ENCODE results near the gene GLRX5. TPM values are rescaled to one million over a fixed set of nuclear protein-coding genes. Genes with fewer than 3 reads are reported as not detected.

Gene GLRX5
- total RNA-seq, 1 experiment from 2014 or later = 62.2 TPM

DNA sequence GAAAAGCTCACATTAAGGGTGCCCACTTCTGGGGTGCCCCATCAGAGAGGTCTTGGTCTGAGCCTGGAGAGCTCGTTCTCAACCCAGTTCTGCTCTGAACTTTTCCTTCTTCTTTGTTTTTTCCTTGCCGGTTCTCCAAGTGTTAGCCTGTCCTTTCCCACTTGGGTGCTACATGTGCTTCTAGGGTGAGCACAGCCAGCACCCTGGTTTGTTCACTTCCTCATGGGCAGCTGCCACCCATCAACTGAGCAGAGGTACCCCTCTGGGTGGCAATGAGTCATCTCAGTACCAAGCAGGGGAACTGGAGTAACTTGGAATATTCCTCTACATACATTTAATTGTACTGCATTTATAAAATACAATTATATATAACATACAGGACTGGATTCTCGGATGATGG is 14.5 kb upstream of the GLRX5 start:
- Histone ChIP-seq H3K23ac (ENCODE audit: insufficient read length, low read depth, low read length) (no peak overlapping the region), H2BK20ac (ENCODE audit: low read depth, low read length, poor library complexity, severe bottlenecking) (no peak overlapping the region), H3K79me1 (ENCODE audit: insufficient read depth, low read depth, low read length, poor library complexity, severe bottlenecking) (no peaks in the 10 kb centered on the region), H2BK5ac (ENCODE audit: insufficient read length, low read length) (no peak overlapping the region), H3K79me2 (ENCODE audit: insufficient read depth, low read length) (no peaks in the 10 kb centered on the region), H4K5ac (ENCODE audit: insufficient read length, low read depth, low read length) (no peak overlapping the region), H2BK15ac (ENCODE audit: low read depth, low read length) (no peak overlapping the region), H3K4ac (ENCODE audit: low read depth, low read length) (no peak overlapping the region), H3K4me2 (ENCODE audit: insufficient read depth, insufficient read length, low read length) (no peak overlapping the region), H4K91ac (ENCODE audit: insufficient read length, low read depth, low read length) (no peak overlapping the region), H3K14ac (ENCODE audit: insufficient read depth, low read length) (no peak overlapping the region), H3K9ac (ENCODE audit: extremely low read depth, insufficient read length, low read length) (no peak overlapping the region), H3K4me1 (ENCODE audit: insufficient read depth, low read length) (no peaks in the 10 kb centered on the region), H2BK120ac (ENCODE audit: low read depth, low read length, poor library complexity, severe bottlenecking) (no peak overlapping the region), H2AK5ac (ENCODE audit: insufficient read length, low read length) (no peak overlapping the region), H3K9me3 (ENCODE audit: control insufficient read depth, low read depth, low read length) (no peaks in the 10 kb centered on the region), H3K56ac (ENCODE audit: insufficient read length, low read depth, low read length) (no peak overlapping the region), H2BK12ac (ENCODE audit: insufficient read length, low read depth, low read length) (no peak overlapping the region), H3K27me3 (ENCODE audit: insufficient read depth, low read length) (peaks cover 9% of the 10 kb centered on the region; the same call in 1 of the 2 replicates), H3K27ac (ENCODE audit: insufficient read length, low read depth, low read length) (no peak overlapping the region), H2AFZ (ENCODE audit: low read length) (no peak overlapping the region), H3K18ac (ENCODE audit: insufficient read length, low read depth, low read length) (no peak overlapping the region), H3T11ph (ENCODE audit: low read length) (no peak overlapping the region), H4K8ac (replicated peaks; ENCODE audit: insufficient read length, low read depth, low read length) (no peak overlapping the region), H3K23me2 (ENCODE audit: insufficient read length, low read depth, low read length, poor library complexity, severe bottlenecking) (peaks cover 6% of the 10 kb centered on the region), H4K20me1 (ENCODE audit: control insufficient read depth, insufficient read depth, insufficient read length) (no peaks in the 10 kb centered on the region)
- H3K9me3 Mint-ChIP-seq = no peaks in the 10 kb centered on the region
- H3K36me3 Mint-ChIP-seq (ENCODE audit: insufficient read depth in 1 of 3, low read depth in 3 of 3) = no peaks in the 10 kb centered on the region
- H3K4me3 Mint-ChIP-seq = no peak overlapping the region
- peaks cover 11 to 26% of the 10 kb centered on the region in 2 experiments for H3K4me1 Mint-ChIP-seq
- no peak overlapping the region for H3K27ac Mint-ChIP-seq
- WGBS (ENCODE audit: extremely low coverage, insufficient read length, low lambda C conversion rate) = no CpG with 5 or more reads among the region's 3 CpGs
- DNase-seq = no peak
- TF ChIP-seq, protein P1, sequence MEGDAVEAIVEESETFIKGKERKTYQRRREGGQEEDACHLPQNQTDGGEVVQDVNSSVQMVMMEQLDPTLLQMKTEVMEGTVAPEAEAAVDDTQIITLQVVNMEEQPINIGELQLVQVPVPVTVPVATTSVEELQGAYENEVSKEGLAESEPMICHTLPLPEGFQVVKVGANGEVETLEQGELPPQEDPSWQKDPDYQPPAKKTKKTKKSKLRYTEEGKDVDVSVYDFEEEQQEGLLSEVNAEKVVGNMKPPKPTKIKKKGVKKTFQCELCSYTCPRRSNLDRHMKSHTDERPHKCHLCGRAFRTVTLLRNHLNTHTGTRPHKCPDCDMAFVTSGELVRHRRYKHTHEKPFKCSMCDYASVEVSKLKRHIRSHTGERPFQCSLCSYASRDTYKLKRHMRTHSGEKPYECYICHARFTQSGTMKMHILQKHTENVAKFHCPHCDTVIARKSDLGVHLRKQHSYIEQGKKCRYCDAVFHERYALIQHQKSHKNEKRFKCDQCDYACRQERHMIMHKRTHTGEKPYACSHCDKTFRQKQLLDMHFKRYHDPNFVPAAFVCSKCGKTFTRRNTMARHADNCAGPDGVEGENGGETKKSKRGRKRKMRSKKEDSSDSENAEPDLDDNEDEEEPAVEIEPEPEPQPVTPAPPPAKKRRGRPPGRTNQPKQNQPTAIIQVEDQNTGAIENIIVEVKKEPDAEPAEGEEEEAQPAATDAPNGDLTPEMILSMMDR (conservative IDR thresholded peaks at IDR 0.05) = no peak
- peaks cover 49% of the 10 kb centered on the region for H3K27me3 Mint-ChIP-seq (ENCODE audit: low read depth)
